Measurements from ENCODE around the gene UBQLN1. TPM values are rescaled to one million over a fixed set of nuclear protein-coding genes. Genes with fewer than 3 reads are reported as not detected.

Gene UBQLN1
- total RNA-seq (ENCODE audit: low replicate concordance): 53.6 and 109 TPM in 2 replicates

DNA sequence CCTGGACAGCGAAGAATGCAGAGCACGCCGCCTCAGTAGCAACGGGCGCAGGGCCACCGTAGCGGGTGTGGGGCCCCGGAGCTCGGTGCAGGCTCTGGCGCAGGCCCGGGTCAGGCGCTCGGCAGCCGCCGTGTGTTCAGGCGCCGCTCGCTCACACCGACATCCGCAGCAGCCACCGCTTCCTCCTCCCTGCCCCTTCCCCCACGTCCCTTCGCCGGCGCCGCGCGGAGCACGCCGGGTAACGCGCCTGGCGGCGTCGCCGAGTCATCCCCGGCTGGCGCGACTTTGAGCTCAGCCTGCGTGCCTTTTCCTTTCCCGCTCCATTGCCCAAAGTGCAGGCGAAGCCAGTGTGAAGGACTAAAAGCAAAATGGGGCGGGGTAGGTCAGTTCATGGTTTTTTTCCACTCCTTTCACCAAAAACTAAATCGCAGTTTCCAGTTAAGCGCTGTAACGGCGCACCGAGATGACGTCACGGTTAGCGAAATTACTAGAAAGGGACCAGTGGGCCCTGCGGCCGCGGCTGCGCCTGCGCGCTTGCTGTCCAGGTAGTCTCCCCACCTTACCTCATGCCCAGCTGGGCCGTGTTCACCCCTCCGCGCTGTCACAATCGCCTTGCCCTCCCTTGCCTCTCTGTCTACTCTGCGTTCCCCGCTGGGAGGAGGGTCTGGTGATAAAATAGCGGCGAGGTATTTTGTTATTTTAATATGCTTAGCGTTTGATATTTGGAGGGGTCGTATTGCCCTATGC lies at the start of gene UBQLN1:
Gene UBQLN1, minus strand, starts transcription at position 191 of the 747 bp plus-strand sequence. CDS start 279 bp downstream, outside the sequence.

DNA sequence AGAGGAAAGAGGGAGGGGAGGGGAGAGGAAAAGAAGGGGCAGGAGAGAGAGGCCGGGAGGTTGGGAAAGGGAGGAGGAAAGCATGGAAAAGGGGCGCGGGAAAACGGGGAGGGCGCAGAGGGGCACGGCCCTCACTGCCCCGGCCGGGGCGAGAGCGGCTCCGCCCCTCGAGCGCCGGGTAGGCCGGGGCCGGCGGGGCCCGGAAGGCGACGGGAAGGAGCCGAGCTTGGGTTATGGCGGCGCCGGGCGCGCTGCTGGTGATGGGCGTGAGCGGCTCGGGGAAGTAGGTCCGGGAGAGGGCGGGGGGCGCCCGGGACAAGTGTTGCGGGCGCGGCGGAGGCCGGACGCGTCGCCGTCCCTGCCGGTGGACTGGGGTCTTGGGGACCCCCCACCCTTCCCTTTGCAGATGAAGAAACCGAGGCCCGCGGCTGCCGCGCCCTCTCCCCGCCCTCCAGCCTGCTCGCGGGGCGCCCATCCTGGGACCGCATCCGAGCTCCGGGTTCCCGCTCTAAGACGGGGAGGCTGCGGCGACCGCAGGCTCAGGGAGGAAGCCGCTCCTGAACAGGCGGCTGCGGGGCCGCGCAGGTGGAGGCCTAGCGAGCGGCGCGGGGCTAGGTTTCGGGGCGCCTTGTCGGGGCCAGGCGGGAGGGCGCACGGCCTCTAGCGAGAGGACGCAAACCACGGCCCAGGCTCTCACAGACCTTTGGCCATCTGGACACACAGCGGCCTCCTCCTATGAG lies 84.6 kb downstream of the UBQLN1 start, which contains the start of gene IDNK:
Gene IDNK, plus strand, starts transcription at position 205 of the 740 bp plus-strand sequence. Its CDS starts 29 bp downstream, at position 234.

Other genes starting within 250 kb of the UBQLN1 start
- 0.94 and 5.3 TPM in 2 replicates for gene FRMD3, start 169.6 kb downstream of the UBQLN1 start, total RNA-seq (ENCODE audit: low replicate concordance)
- gene IDNK, start 84.8 kb downstream of the UBQLN1 start, total RNA-seq (ENCODE audit: low replicate concordance): 3.7 and 4.1 TPM in 2 replicates
- gene GKAP1, start 109.8 kb upstream of the UBQLN1 start, total RNA-seq (ENCODE audit: low replicate concordance): 0.23 and 0.35 TPM in 2 replicates
- gene KIF27, start 213.5 kb upstream of the UBQLN1 start, total RNA-seq (ENCODE audit: low replicate concordance): 2.8 and 4.2 TPM in 2 replicates